D721Med (cell line): Measurements from ENCODE around the gene GPR153.

ENCODE experiments used
- DNase-seq: peaks from one replicate; pipeline ENCODE4 v3.0.0; 2011; ENCODE audit warnings: low spot score; ENCODE audit not compliant: insufficient read length
- FAIRE-seq: peaks from 2 replicates; lab custom pipeline; 2011; peaks lifted over from hg19 to GRCh38; lab: Jason Lieb, UNC
- TF ChIP-seq, protein P1 (sequence below): IDR thresholded peaks from 2 replicates; pipeline ENCODE4 v1.5.1; 2012; ENCODE audit warnings: mild to moderate bottlenecking, control low read depth; ENCODE audit not compliant: insufficient read depth; ENCODE audit errors: missing control alignments

The GPR153 gene

DNA sequence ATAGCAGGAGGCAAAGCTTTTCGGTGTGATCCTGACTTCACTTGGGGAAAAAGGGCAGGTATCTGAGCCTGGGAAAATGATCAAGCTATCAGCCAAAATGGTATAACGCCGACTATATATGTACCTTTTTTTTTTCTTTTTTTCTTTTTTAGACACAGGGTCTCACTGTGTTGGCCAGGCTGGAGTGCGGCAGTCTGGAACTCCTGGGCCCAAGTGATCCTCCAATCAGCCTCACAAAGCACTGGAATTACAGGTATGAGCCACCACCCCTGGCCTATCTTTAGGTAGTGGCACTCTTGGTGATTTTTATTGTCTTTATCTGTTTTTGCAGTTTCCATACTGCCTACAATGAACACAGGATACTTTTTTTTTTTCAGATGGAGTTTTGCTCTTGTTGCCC, 23.8 kb downstream of the GPR153 start:
- DNase-seq (no peak), FAIRE-seq (no peak)
- TF ChIP-seq, protein P1, sequence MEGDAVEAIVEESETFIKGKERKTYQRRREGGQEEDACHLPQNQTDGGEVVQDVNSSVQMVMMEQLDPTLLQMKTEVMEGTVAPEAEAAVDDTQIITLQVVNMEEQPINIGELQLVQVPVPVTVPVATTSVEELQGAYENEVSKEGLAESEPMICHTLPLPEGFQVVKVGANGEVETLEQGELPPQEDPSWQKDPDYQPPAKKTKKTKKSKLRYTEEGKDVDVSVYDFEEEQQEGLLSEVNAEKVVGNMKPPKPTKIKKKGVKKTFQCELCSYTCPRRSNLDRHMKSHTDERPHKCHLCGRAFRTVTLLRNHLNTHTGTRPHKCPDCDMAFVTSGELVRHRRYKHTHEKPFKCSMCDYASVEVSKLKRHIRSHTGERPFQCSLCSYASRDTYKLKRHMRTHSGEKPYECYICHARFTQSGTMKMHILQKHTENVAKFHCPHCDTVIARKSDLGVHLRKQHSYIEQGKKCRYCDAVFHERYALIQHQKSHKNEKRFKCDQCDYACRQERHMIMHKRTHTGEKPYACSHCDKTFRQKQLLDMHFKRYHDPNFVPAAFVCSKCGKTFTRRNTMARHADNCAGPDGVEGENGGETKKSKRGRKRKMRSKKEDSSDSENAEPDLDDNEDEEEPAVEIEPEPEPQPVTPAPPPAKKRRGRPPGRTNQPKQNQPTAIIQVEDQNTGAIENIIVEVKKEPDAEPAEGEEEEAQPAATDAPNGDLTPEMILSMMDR, result no peak

DNA sequence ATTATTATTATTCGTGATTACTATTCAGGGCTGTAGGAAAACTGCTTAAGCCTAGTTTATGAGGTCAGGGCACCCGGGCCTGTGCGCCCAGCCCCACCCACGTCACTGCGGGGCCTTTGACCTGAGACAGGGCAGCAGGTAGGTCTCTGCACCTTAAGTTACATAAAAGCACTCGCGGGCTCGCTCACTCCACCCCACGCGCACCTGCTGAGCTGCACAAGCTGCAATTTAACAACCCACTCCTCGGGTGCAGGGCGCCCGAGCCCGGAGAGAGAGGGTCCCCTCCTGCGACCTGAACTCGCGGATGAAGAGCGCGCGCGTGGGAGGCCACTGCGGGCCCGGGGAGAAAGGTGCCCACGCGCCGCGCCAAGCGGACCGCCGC, 25.6 kb downstream of the GPR153 start:
- TF ChIP-seq, protein P1, result no peak
- no peak for DNase-seq
- FAIRE-seq, result no peak

DNA sequence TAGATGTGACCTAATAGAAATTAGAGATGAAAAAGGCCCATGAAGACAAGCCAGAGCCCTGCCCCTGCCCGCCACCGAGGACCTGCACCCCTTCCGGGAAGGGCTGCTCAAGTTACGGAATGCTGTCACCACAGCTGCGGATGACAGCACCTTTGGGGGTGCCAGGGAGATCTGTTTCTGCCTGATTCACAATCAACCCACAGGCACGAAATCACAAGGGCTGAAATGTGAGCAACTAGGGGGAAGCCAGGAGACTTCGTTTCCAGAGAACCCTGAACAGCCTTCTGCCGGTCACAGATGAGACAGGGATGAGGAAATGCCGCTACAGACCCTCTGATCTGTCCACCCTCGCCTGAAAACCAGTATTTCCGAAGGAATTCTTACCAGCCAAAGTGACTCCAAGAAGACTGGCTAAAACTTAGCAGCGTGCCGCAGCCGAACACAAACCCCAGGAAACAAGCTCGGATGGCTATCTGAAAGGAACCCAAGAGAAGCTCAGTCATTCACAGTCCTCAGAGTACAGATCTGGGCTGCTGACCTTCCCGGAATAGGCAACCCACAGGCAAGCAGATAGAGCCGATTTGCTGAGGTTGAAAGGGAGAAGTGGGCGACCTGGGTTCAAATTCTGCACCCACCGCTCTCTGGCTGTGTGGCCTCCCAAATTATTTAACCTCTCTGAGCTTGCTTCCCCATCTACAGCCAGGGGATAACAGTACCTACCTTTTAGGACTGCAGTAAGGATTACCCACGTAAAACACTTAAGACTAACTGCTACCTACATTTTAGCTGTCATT, 26.2 kb downstream of the GPR153 start:
- TF ChIP-seq, protein P1, result no peak
- no peak for DNase-seq
- FAIRE-seq, result no peak

DNA sequence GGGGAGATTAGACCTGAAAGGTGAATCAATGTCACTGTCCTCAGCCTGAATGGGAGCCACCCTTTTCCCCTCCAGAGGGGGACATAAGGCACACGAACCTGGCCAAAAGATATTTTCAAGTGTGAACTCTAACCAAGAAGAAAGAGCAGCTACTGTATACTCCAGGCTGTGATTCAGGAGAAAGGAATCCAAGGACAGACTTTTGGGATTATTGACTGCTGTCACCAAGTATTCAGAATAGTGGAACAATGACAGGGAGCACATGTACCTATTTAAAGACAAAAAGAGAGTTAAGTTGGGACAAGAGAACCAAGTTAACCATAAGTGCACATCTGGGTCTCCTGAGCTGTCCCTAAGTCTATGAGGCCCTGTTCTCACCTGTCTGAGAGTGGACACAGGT, 27.5 kb downstream of the GPR153 start:
- TF ChIP-seq, protein P1, result no peak
- DNase-seq, result no peak
- FAIRE-seq, result no peak

DNA sequence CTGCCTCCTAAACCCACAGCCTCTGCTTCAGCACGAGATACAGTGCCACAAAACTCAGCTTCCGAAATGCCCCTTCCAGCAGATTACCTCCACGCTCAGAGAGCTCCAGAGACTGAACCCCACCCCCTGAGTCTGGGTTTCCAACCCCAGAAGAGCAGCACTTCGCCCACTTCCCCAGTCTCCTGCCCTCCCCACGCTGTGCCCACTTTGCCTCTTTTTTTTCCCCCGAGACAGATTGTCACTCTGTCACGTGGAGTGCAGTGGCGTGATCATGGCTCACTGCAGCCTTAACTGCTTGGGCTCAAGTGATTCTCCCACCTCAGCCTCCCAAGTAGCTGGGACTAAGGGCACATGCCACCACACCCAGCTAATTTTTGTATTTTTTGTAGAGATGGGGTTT, 35.2 kb downstream of the GPR153 start:
- TF ChIP-seq, protein P1, result no peak
- DNase-seq (no peak), FAIRE-seq (no peak)

DNA sequence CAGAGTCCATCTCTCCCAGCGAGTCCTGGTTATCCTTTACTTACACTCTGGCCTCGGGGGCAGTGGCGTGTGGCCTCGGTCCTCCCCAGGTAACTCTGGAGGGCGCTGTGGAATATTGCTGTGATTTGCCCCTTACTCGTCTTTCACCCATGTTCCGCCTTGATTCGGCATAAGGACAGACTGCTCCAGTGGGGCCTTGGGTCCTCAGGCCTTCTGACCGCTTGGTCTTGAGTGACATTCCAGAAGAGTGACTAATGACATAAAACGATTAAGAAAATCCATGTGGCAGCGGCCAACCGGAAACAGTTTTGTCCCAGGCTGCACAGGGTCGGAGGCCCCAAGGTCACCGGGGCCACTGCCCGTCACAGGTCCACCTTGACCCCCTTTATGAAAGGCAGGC, 36.2 kb downstream of the GPR153 start:
- FAIRE-seq (no peak), DNase-seq (no peak)
- TF ChIP-seq, protein P1, result no peak

DNA sequence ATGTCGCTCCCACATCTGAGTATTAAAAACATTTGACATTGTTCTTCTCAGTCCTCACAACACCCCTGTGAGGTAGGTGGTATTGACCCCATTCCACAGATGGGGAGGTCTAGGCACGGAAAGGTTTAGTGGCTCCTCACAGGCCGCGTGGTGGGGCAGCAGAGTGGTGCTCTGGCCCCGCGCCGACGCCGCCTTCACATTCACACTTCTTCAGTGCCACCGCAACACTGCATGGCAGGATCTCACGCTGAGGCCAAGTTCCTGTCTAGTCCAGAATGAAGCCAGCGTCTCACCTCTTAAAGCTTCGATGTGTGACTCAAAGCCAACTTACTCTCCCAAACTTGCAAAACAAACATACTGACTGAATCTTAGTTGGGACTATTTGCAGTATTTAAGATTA, 37.3 kb downstream of the GPR153 start:
- DNase-seq (no peak), FAIRE-seq (no peak)
- TF ChIP-seq, protein P1, result no peak
